NCI-H345 (cell line): ENCODE results near the gene ARVCF.
A peak's percentile ranks its signal among the peaks of the same experiment; 100 is the strongest.

Source experiments
- DNase-seq: peaks from one replicate; lab custom pipeline; 2025; lab: John Stamatoyannopoulos, UW

Gene ARVCF

GRCh38 chr22:20016734-20017621 is at the start of gene ARVCF:
Gene ARVCF, minus strand, starts transcription at chr22:20016823. Its CDS starts 26,029 bp downstream, at chr22:19990794.
- peak; percentile 86 for DNase-seq

- no peak for DNase-seq
Observed at GRCh38 chr22:20065896-20066616, 49.4 kb upstream of the ARVCF start.

- DNase-seq = no peak
Observed at GRCh38 chr22:20064545-20065262, 48.1 kb upstream of the ARVCF start.

GRCh38 chr22:20064140-20064480 is 47.5 kb upstream of the ARVCF start:
- no peak for DNase-seq

- no peak for DNase-seq
Observed at GRCh38 chr22:20063271-20064139, 46.9 kb upstream of the ARVCF start.

- DNase-seq = no peak
Observed at GRCh38 chr22:20062766-20063083, 46.1 kb upstream of the ARVCF start.

GRCh38 chr22:20062043-20062765 is 45.6 kb upstream of the ARVCF start:
- DNase-seq = no peak

GRCh38 chr22:20061481-20061861 is 44.8 kb upstream of the ARVCF start:
- no peak for DNase-seq

- DNase-seq = no peak
Observed at GRCh38 chr22:20060700-20061480, 44.3 kb upstream of the ARVCF start.

- DNase-seq = no peak
Observed at GRCh38 chr22:20058989-20059770, 42.6 kb upstream of the ARVCF start.

GRCh38 chr22:20057596-20058268 is 41.1 kb upstream of the ARVCF start:
- DNase-seq = no peak

- DNase-seq = no peak
Observed at GRCh38 chr22:20056696-20057386, 40.2 kb upstream of the ARVCF start.

GRCh38 chr22:20056161-20056560 is 39.5 kb upstream of the ARVCF start:
- no peak for DNase-seq

- DNase-seq = no peak
Observed at GRCh38 chr22:20055654-20056053, 39.0 kb upstream of the ARVCF start.

- no peak for DNase-seq
Observed at GRCh38 chr22:20055144-20055543, 38.5 kb upstream of the ARVCF start.

- DNase-seq = no peak
Observed at GRCh38 chr22:20054485-20054884, 37.9 kb upstream of the ARVCF start.

GRCh38 chr22:20054034-20054427 is 37.4 kb upstream of the ARVCF start:
- no peak for DNase-seq

GRCh38 chr22:20053407-20054033 is 36.9 kb upstream of the ARVCF start:
- no peak for DNase-seq
